H1 (cell line): Measurements from ENCODE around the gene ABHD2. TPM values are rescaled to one million over a fixed set of nuclear protein-coding genes. Genes with fewer than 3 reads are reported as not detected.

Source experiments
- CTCF ChIA-PET: fragments of 300-600 bp; sonication (Branson Sonifier 250); formaldehyde crosslinking; loops from one replicate; lab custom pipeline; 2021; ENCODE audit not compliant: partially characterized antibody; lab: Charles Lee
- POLR2A ChIA-PET: fragments of 300-600 bp; sonication (Branson Sonifier 250); formaldehyde crosslinking; loops from one replicate; lab custom pipeline; 2021; ENCODE audit warnings: inconsistent platforms; ENCODE audit not compliant: partially characterized antibody; lab: Charles Lee
- DNase-seq, 2 experiments: peaks; one replicate each; pipeline versions ENCODE4 v3.0.0 to v3.0.0-alpha.2; 2010 to 2022; ENCODE audit warnings: low spot score in 2 of 2, low read depth in 1 of 2, mixed read lengths in 1 of 2
- FAIRE-seq: peaks from 2 replicates; lab custom pipeline; 2011; peaks lifted over from hg19 to GRCh38; lab: Jason Lieb, UNC
- H2AFZ ChIP-seq: 2 replicates; pipeline ENCODE4 v1.8.1; 2012; ENCODE audit warnings: low read length, inconsistent platforms
- H2AK5ac ChIP-seq: 2 replicates; pipeline ENCODE4 v1.6.1; 2013; ENCODE audit warnings: low read depth, low read length
- H2BK120ac ChIP-seq: replicated peaks from 2 replicates; pipeline ENCODE3; 2013; ENCODE audit warnings: low read depth, low read length, inconsistent platforms
- H2BK12ac ChIP-seq: 2 replicates; pipeline ENCODE4 v1.6.1; 2013; ENCODE audit warnings: low read depth, low read length
- H2BK15ac ChIP-seq: 2 replicates; pipeline ENCODE4 v1.6.1; 2013; ENCODE audit warnings: low read length
- H2BK20ac ChIP-seq: 2 replicates; pipeline ENCODE4 v1.6.1; 2013; ENCODE audit warnings: low read length
- H2BK5ac ChIP-seq: 2 replicates; pipeline ENCODE4 v1.6.1; 2013; ENCODE audit warnings: low read depth, low read length
- H3K14ac ChIP-seq: 2 replicates; pipeline ENCODE4 v1.6.1; 2013; ENCODE audit warnings: inconsistent platforms; ENCODE audit not compliant: insufficient read length
- H3K18ac ChIP-seq: 2 replicates; pipeline ENCODE4 v1.6.1; 2013; ENCODE audit warnings: low read length; ENCODE audit errors: extremely low read depth
- H3K23ac ChIP-seq: 2 replicates; pipeline ENCODE4 v1.6.1; 2013; ENCODE audit warnings: inconsistent platforms; ENCODE audit not compliant: insufficient read length
- H3K23me2 ChIP-seq: 2 replicates; pipeline ENCODE4 v1.6.1; 2013; ENCODE audit warnings: low read depth, low read length
- H3K27ac ChIP-seq: 2 replicates; pipeline ENCODE4 v1.6.1; 2011; ENCODE audit warnings: low read depth, low read length, inconsistent platforms
- H3K27me3 ChIP-seq, 4 experiments: replicated peaks in 1 of 4; 1 replicate in 1 of 4; 2 replicates in 3 of 4; pipeline versions ENCODE4 v1.6.1 to v1.8.1; 2011 to 2013; ENCODE audit warnings: low read length in 3 of 4, mild to moderate bottlenecking in 3 of 4, inconsistent platforms in 2 of 4, mixed read lengths in 2 of 4, moderate library complexity in 1 of 4; ENCODE audit not compliant: control insufficient read depth in 3 of 4, insufficient read depth in 3 of 4; ENCODE audit errors: extremely low read depth in 1 of 4
- H3K36me3 ChIP-seq, 4 experiments: 2 replicates each; pipeline versions ENCODE4 v1.6.1 to v1.8.1; 2011 to 2013; ENCODE audit warnings: mild to moderate bottlenecking in 4 of 4, low read length in 3 of 4, moderate library complexity in 2 of 4, control low read depth in 1 of 4, inconsistent platforms in 1 of 4; ENCODE audit not compliant: insufficient read depth in 4 of 4, control insufficient read depth in 2 of 4
- H3K4ac ChIP-seq: replicated peaks from 2 replicates; pipeline ENCODE3; 2013; ENCODE audit warnings: low read length, low read depth, mixed read lengths, inconsistent platforms; ENCODE audit not compliant: insufficient read length
- H3K4me1 ChIP-seq, 4 experiments: replicated peaks in 1 of 4; 1 replicate in 1 of 4; 2 replicates in 3 of 4; pipeline versions ENCODE4 v1.6.1 to v1.8.1; 2011 to 2013; ENCODE audit warnings: low read length in 3 of 4, inconsistent platforms in 2 of 4, mixed read lengths in 1 of 4; ENCODE audit not compliant: insufficient read depth in 4 of 4, control insufficient read depth in 3 of 4
- H3K4me2 ChIP-seq, 2 experiments: 2 replicates each; pipeline versions ENCODE4 v1.6.1 to v1.8.1; 2011 to 2013; ENCODE audit warnings: low read depth in 2 of 2, low read length in 2 of 2, control low read depth in 1 of 2, inconsistent platforms in 1 of 2, mild to moderate bottlenecking in 1 of 2; ENCODE audit not compliant: insufficient read depth in 1 of 2
- H3K4me3 ChIP-seq, 4 experiments: fragments of 200-600, 300-600 bp in 1 of 4; sonication (generic), shearing (Covaris generic), sonication (Bioruptor Twin) in 1 of 4; 2 replicates each; pipeline versions ENCODE4 v1.5.1 to v1.8.1; 2011 to 2016; ENCODE audit warnings: low read length in 4 of 4, low read depth in 3 of 4, control low read depth in 2 of 4, inconsistent platforms in 2 of 4, mild to moderate bottlenecking in 2 of 4, mixed read lengths in 1 of 4, moderate library complexity in 1 of 4; ENCODE audit not compliant: insufficient read depth in 2 of 4; ENCODE audit errors: extremely low read depth in 1 of 4
- H3K56ac ChIP-seq: replicated peaks from 2 replicates; pipeline ENCODE3; 2013; ENCODE audit warnings: low read depth, mild to moderate bottlenecking, mixed read lengths, low read length, inconsistent platforms; ENCODE audit not compliant: insufficient read length
- H3K79me1 ChIP-seq: 2 replicates; pipeline ENCODE4 v1.6.1; 2013; ENCODE audit warnings: low read depth, low read length, control low read depth
- H3K79me2 ChIP-seq, 2 experiments: 2 replicates each; pipeline versions ENCODE4 v1.6.1 to v1.8.1; 2012 to 2013; ENCODE audit warnings: low read length in 2 of 2, mild to moderate bottlenecking in 2 of 2, inconsistent platforms in 1 of 2; ENCODE audit not compliant: insufficient read depth in 2 of 2, control insufficient read depth in 1 of 2
- H3K9ac ChIP-seq, 4 experiments: replicated peaks in 1 of 4; 1 replicate in 1 of 4; 2 replicates in 3 of 4; pipeline versions ENCODE4 v1.6.1 to v1.8.1; 2011 to 2013; ENCODE audit warnings: low read depth in 3 of 4, low read length in 3 of 4, control low read depth in 2 of 4, mild to moderate bottlenecking in 2 of 4, moderate library complexity in 2 of 4, inconsistent platforms in 1 of 4; ENCODE audit errors: extremely low read depth in 1 of 4
- H3K9me3 ChIP-seq, 2 experiments: 2 replicates each; pipeline versions ENCODE4 v1.6.1 to v1.8.1; 2012 to 2013; ENCODE audit warnings: mild to moderate bottlenecking in 2 of 2, moderate library complexity in 2 of 2, control low read depth in 1 of 2, inconsistent platforms in 1 of 2, low read depth in 1 of 2, low read length in 1 of 2, mixed read lengths in 1 of 2; ENCODE audit not compliant: insufficient read depth in 2 of 2
- H4K20me1 ChIP-seq, 2 experiments: replicated peaks in 1 of 2; 2 replicates each; pipeline versions ENCODE3 to v1.8.1; 2011 to 2013; ENCODE audit warnings: inconsistent platforms in 2 of 2, low read length in 2 of 2, mild to moderate bottlenecking in 1 of 2; ENCODE audit not compliant: insufficient read depth in 2 of 2, control insufficient read depth in 1 of 2
- H4K5ac ChIP-seq: 2 replicates; pipeline ENCODE4 v1.6.1; 2013; ENCODE audit warnings: low read length, low read depth, mixed read lengths, inconsistent platforms; ENCODE audit not compliant: insufficient read length
- H4K8ac ChIP-seq: 2 replicates; pipeline ENCODE4 v1.8.0; 2013; ENCODE audit warnings: mild to moderate bottlenecking, moderate library complexity, low read length, inconsistent platforms; ENCODE audit not compliant: insufficient read depth; ENCODE audit errors: extremely low read depth
- H4K91ac ChIP-seq: replicated peaks from 2 replicates; pipeline ENCODE3; 2013; ENCODE audit warnings: low read length, mixed read lengths, inconsistent platforms; ENCODE audit not compliant: insufficient read length
- BCL11A ChIP-seq, 2 experiments: IDR thresholded peaks; one replicate each; pipeline ENCODE4 v1.6.1; 2011; ENCODE audit warnings: low read depth in 2 of 2, low read length in 2 of 2, mild to moderate bottlenecking in 2 of 2
- HDAC2 ChIP-seq, 2 experiments: fragments of 300-600 bp in 1 of 2; sonication (generic) in 1 of 2; IDR thresholded peaks; 2 replicates each; pipeline ENCODE4 v1.6.1; 2011 to 2012; ENCODE audit warnings: low read depth in 2 of 2, low read length in 2 of 2, mild to moderate bottlenecking in 2 of 2, moderate library complexity in 2 of 2, borderline replicate concordance in 1 of 2, inconsistent platforms in 1 of 2
- MAFK ChIP-seq: IDR thresholded peaks from 2 replicates; pipeline ENCODE4 v1.6.1; 2012; ENCODE audit warnings: low read depth, mild to moderate bottlenecking, improper control_type of control experiment, low read length
- PHF8 ChIP-seq: fragments of 200-600 bp; sonication (generic); conservative IDR thresholded peaks from 2 replicates; pipeline ENCODE4 v1.7.1; 2012; ENCODE audit warnings: low read depth, mild to moderate bottlenecking, inconsistent platforms, low read length, moderate library complexity
- RBBP5 ChIP-seq: IDR thresholded peaks from 2 replicates; pipeline ENCODE4 v1.7.1; 2012; ENCODE audit warnings: low read depth, mild to moderate bottlenecking, inconsistent platforms, low read length, moderate library complexity, borderline replicate concordance
- SAP30 ChIP-seq: fragments of 300-600 bp; sonication (generic); IDR thresholded peaks from 2 replicates; pipeline ENCODE4 v1.7.1; 2012; ENCODE audit warnings: low read length, moderate library complexity, mild to moderate bottlenecking, inconsistent platforms; ENCODE audit not compliant: insufficient read depth, insufficient replicate concordance
- SP4 ChIP-seq: IDR thresholded peaks from 2 replicates; pipeline ENCODE4 v1.6.1; 2012; ENCODE audit warnings: low read length, inconsistent platforms
- TAF7 ChIP-seq: optimal IDR thresholded peaks from 2 replicates; pipeline ENCODE3; 2011; ENCODE audit warnings: low read depth, mild to moderate bottlenecking, inconsistent platforms, low read length, moderate library complexity, borderline replicate concordance
- TEAD4 ChIP-seq: IDR thresholded peaks from 2 replicates; pipeline ENCODE4 v1.6.1; 2012; ENCODE audit warnings: low read depth, low read length, inconsistent platforms, mixed read lengths
- YY1 ChIP-seq: IDR thresholded peaks from 2 replicates; pipeline ENCODE4 v1.6.1; 2011; ENCODE audit warnings: low read depth, mild to moderate bottlenecking, low read length
- WGBS, 2 experiments: shearing (Covaris generic) in 1 of 2; methylation state at CpG; one replicate each; pipeline versions ENCODE4 v1.1.6 to v1.1.7; 2013 to 2015; ENCODE audit warnings: low lambda C conversion rate in 2 of 2, mixed read lengths in 2 of 2, inconsistent platforms in 1 of 2, low coverage in 1 of 2, missing lambda C conversion rate in 1 of 2; ENCODE audit not compliant: insufficient replicate concordance in 2 of 2, insufficient coverage in 1 of 2, insufficient read length in 1 of 2; ENCODE audit errors: extremely low coverage in 1 of 2, missing lambda C conversion rate in 1 of 2; 5-methylcytosine and 5-hydroxymethylcytosine counted together
- polyA plus RNA-seq, 7 experiments: library from polyadenylated mRNA; depleted of rRNA in 3 of 7; stranded (reverse) in 5 of 7; unstranded in 2 of 7; fragments of >200 nt in 5 of 7; fragments of 200-250 nt in 2 of 7; gene quantifications; 1 replicate in 5 of 7; 2 replicates in 1 of 7; 4 replicates in 1 of 7; pipeline versions ENCODE4 v1.2.1 to v1.2.3, GENCODE V29; 2011 to 2013; ENCODE audit warnings: missing spikeins in 2 of 7, mixed read lengths in 2 of 7
- total RNA-seq: library from RNA; stranded (reverse); fragmentation: NEBNext Ultra II Directional; extraction: Animal tissue kit (Norgen Biotek cat#: 25700); gene quantifications from 2 replicates; pipeline ENCODE4 v1.2.1, GENCODE V29; 2021

Gene ABHD2
- total and polyA plus RNA-seq, 2 of the 8 experiments (the other 6 are each of a cell fraction or from before 2014, with no cell fraction given): 9.1 to 23.7 TPM

DNA sequence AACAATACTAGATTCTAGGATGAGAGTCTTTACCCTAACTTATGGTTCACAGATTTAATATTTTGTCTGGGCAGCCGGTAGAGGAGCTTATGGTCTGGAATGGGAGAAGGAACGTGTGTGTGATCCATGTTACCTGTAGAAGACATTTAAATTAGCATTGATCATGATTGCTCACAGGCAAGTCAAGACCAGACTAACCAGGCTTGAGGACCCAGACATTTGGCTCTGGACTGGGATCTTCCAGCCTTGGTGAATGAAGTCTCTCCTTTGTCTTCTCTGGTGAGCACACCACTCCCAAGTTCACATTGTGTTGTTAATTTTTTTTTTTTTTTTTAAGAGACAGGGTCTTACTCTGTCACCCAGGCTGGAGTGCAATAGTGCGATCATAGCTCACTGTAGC is 11.7 kb downstream of the ABHD2 start:
- Histone ChIP-seq H4K91ac (no peak overlapping the region), H3K79me2 (peaks cover 0 to 2% of the 10 kb centered on the region in 2 experiments; a peak in 1 of 4 replicates), H3K4ac (no peak overlapping the region), H2BK15ac (no peak overlapping the region), H3K9me3 (no peaks in the 10 kb centered on the region), H3K27me3 (no peaks in the 10 kb centered on the region), H3K23ac (no peak overlapping the region), H3K79me1 (no peaks in the 10 kb centered on the region; the same call in 1 of the 2 replicates), H3K4me2 (no peak overlapping the region), H2AFZ (no peak overlapping the region), H3K4me1 (peaks cover 0 to 6% (median 0%) of the 10 kb centered on the region in 4 experiments; a peak in 1 of 7 replicates), H2AK5ac (no peak overlapping the region), H3K27ac (no peak overlapping the region), H3K9ac (no peak overlapping the region), H4K20me1 (no peaks in the 10 kb centered on the region), H2BK20ac (no peak overlapping the region), H3K23me2 (no peaks in the 10 kb centered on the region), H3K4me3 (no peak overlapping the region), H3K14ac (no peak overlapping the region), H3K18ac (no peak overlapping the region), H3K56ac (no peak overlapping the region), H4K8ac (no peak overlapping the region), H2BK120ac (no peak overlapping the region), H2BK5ac (no peak overlapping the region), H2BK12ac (no peak overlapping the region), H4K5ac (no peak overlapping the region), H3K36me3 (no peaks in the 10 kb centered on the region)
- ChIA-PET CTCF (interaction anchor here (0.6 to 3.8 kb wide), 13 partner anchors 9 to 96 kb away, joined by 3 to 16 read pairs (median 3); partner anchors contain the start of gene ABHD2), POLR2A (interaction anchor here (1.2 to 3.1 kb wide), 2 partner anchors 11 to 15 kb away, joined by 9 to 20 read pairs; partner anchors contain the start of gene ABHD2)
- FAIRE-seq: no peak
- no peak for DNase-seq
- no peak for TF ChIP-seq SP4
- TF ChIP-seq RBBP5: no peak
- TF ChIP-seq HDAC2 (IDR thresholded peaks at IDR 0.05; ENCODE audit: borderline replicate concordance in 1 of 2, low read depth in 2 of 2, low read length in 2 of 2): no peak
- TF ChIP-seq MAFK: no peak
- no peak for TF ChIP-seq TEAD4
- TF ChIP-seq BCL11A (IDR thresholded peaks at IDR 0.05; ENCODE audit: low read depth in 2 of 2, low read length in 2 of 2): no peak
- no peak for TF ChIP-seq TAF7
- no peak for TF ChIP-seq YY1
- TF ChIP-seq PHF8: no peak
- no peak for TF ChIP-seq SAP30
- 91% methylated on average over 3 of the region's 3 CpGs; no CpG with 5 or more reads in 1 of the 2 experiments for WGBS, 2 experiments
